ENCODE data around the gene NREP. TPM values are rescaled to one million over a fixed set of nuclear protein-coding genes. Genes with fewer than 3 reads are reported as not detected.
A peak's percentile ranks its signal among the peaks of the same experiment; 100 is the strongest.

The NREP gene
- total and polyA plus RNA-seq, 2 experiments from 2014 or later, result 1,282 to 1,415 TPM

GRCh38 chr5:111800351-111800750 is 43.4 kb upstream of the NREP start:
- no peak for TF ChIP-seq EZH2 (IDR thresholded peaks at IDR 0.05; ENCODE audit: insufficient read depth, poor library complexity, severe bottlenecking)
- TF ChIP-seq EZH2phosphoT487 (IDR thresholded peaks at IDR 0.05; ENCODE audit: insufficient read depth, low read depth), result no peak
- Histone ChIP-seq H4K20me1 (ENCODE audit: insufficient read depth) (no peaks in the 10 kb centered on the region), H3K4me1 (ENCODE audit: insufficient read depth) (0 out of 2 replicates have a peak, but pooled peaks cover 3% of the 10 kb centered on the region), H3K27me3 (replicated peaks; ENCODE audit: insufficient read depth) (no peaks in the 10 kb centered on the region), H3K4me2 (ENCODE audit: unreplicated experiment) (no peak overlapping the region), H3K27ac (no peak overlapping the region), H3K9ac (no peak overlapping the region), H3K9me2 (ENCODE audit: insufficient read depth) (0 out of 2 replicates have a peak, but pooled peaks cover 3% of the 10 kb centered on the region), H3K4me3 (no peak overlapping the region), H2AFZ (no peak overlapping the region), H3K79me2 (ENCODE audit: insufficient read depth) (no peaks in the 10 kb centered on the region), H3F3A (ENCODE audit: insufficient read depth) (no peaks in the 10 kb centered on the region), H3K36me3 (ENCODE audit: low read depth) (no peaks in the 10 kb centered on the region), H3K9me3 (ENCODE audit: low read depth) (no peaks in the 10 kb centered on the region)
- WGBS, 2 experiments (ENCODE audit: low coverage in 1 of 2, low lambda C conversion rate in 2 of 2, missing lambda C conversion rate in 2 of 2), result 78 to 81% methylated on average over 3 of the region's 3 CpGs
- no peak for DNase-seq
- in situ Hi-C loops (cut with MboI), result no loop called here

- no peak overlapping the region for H3K9ac ChIP-seq
- DNase-seq, result no peak
- peaks cover 14% of the 10 kb centered on the region; the same call in 1 of the 2 replicates for H3F3A ChIP-seq (ENCODE audit: insufficient read depth)
- H3K4me1 ChIP-seq (ENCODE audit: insufficient read depth), result peaks cover 20% of the 10 kb centered on the region
- H3K27ac ChIP-seq, result no peak overlapping the region
- TF ChIP-seq EZH2phosphoT487 (IDR thresholded peaks at IDR 0.05; ENCODE audit: insufficient read depth, low read depth) (no peak), EZH2 (IDR thresholded peaks at IDR 0.05; ENCODE audit: insufficient read depth, poor library complexity, severe bottlenecking) (no peak)
- WGBS, 2 experiments (ENCODE audit: low coverage in 1 of 2, low lambda C conversion rate in 2 of 2, missing lambda C conversion rate in 2 of 2), result 78 to 83% methylated on average over 1 of the region's 1 CpG
- no peaks in the 10 kb centered on the region for H3K79me2 ChIP-seq (ENCODE audit: insufficient read depth)
- H3K27me3 ChIP-seq (replicated peaks; ENCODE audit: insufficient read depth), result no peaks in the 10 kb centered on the region
- no peak overlapping the region for H3K4me3 ChIP-seq
- H3K9me3 ChIP-seq (ENCODE audit: low read depth), result no peaks in the 10 kb centered on the region
- H3K9me2 ChIP-seq (ENCODE audit: insufficient read depth), result no peaks in the 10 kb centered on the region
- H2AFZ ChIP-seq, result no peak overlapping the region
- no peaks in the 10 kb centered on the region for H3K36me3 ChIP-seq (ENCODE audit: low read depth)
- in situ Hi-C loops (cut with MboI), result no loop called here
- H4K20me1 ChIP-seq (ENCODE audit: insufficient read depth), result no peaks in the 10 kb centered on the region
- H3K4me2 ChIP-seq (ENCODE audit: unreplicated experiment), result no peak overlapping the region
These were observed 38.1 kb upstream of the NREP start for GRCh38 chr5:111795142-111795541.

- TF ChIP-seq EZH2 (IDR thresholded peaks at IDR 0.05; ENCODE audit: insufficient read depth, poor library complexity, severe bottlenecking) (no peak), EZH2phosphoT487 (IDR thresholded peaks at IDR 0.05; ENCODE audit: insufficient read depth, low read depth) (no peak)
- WGBS, 2 experiments (ENCODE audit: low coverage in 1 of 2, low lambda C conversion rate in 2 of 2, missing lambda C conversion rate in 2 of 2), result 4 to 8% methylated on average over 4 of the region's 4 CpGs
These were observed 35.6 kb upstream of the NREP start for GRCh38 chr5:111792471-111793058.

GRCh38 chr5:111790295-111790694 is 33.3 kb upstream of the NREP start:
- WGBS, 2 experiments (ENCODE audit: low coverage in 1 of 2, low lambda C conversion rate in 2 of 2, missing lambda C conversion rate in 2 of 2), result 94 to 96% methylated on average over 1 of the region's 1 CpG
- Histone ChIP-seq H3F3A (ENCODE audit: insufficient read depth) (peaks cover 14% of the 10 kb centered on the region; the same call in 1 of the 2 replicates), H3K9me3 (ENCODE audit: low read depth) (no peaks in the 10 kb centered on the region), H3K4me3 (no peak overlapping the region), H4K20me1 (ENCODE audit: insufficient read depth) (no peaks in the 10 kb centered on the region), H3K36me3 (ENCODE audit: low read depth) (no peaks in the 10 kb centered on the region), H3K27ac (no peak overlapping the region), H3K4me1 (ENCODE audit: insufficient read depth) (peaks cover 16% of the 10 kb centered on the region), H3K4me2 (ENCODE audit: unreplicated experiment) (no peak overlapping the region), H3K79me2 (ENCODE audit: insufficient read depth) (no peaks in the 10 kb centered on the region), H3K27me3 (replicated peaks; ENCODE audit: insufficient read depth) (no peaks in the 10 kb centered on the region), H3K9me2 (ENCODE audit: insufficient read depth) (no peaks in the 10 kb centered on the region), H2AFZ (no peak overlapping the region), H3K9ac (no peak overlapping the region)
- TF ChIP-seq EZH2phosphoT487 (IDR thresholded peaks at IDR 0.05; ENCODE audit: insufficient read depth, low read depth), result no peak
- TF ChIP-seq EZH2 (IDR thresholded peaks at IDR 0.05; ENCODE audit: insufficient read depth, poor library complexity, severe bottlenecking), result no peak
- DNase-seq, result no peak
- in situ Hi-C loops (cut with MboI), result no loop called here

More at GRCh38 chr5:111792471-111793058, 35.6 kb upstream of the NREP start:
- Histone ChIP-seq H3F3A (ENCODE audit: insufficient read depth) (peaks cover 14% of the 10 kb centered on the region; the same call in 1 of the 2 replicates), H3K9me2 (ENCODE audit: insufficient read depth) (no peaks in the 10 kb centered on the region), H3K9ac (peak overlapping the region; percentile 71), H3K36me3 (ENCODE audit: low read depth) (no peaks in the 10 kb centered on the region), H3K4me1 (ENCODE audit: insufficient read depth) (peaks cover 20% of the 10 kb centered on the region), H3K27ac (peak overlapping the region; percentile 84), H3K27me3 (replicated peaks; ENCODE audit: insufficient read depth) (no peaks in the 10 kb centered on the region), H4K20me1 (ENCODE audit: insufficient read depth) (no peaks in the 10 kb centered on the region), H2AFZ (peak overlapping the region; percentile 62), H3K9me3 (ENCODE audit: low read depth) (no peaks in the 10 kb centered on the region), H3K4me3 (peak overlapping the region; percentile 26; the same call in 1 of the 2 replicates), H3K79me2 (ENCODE audit: insufficient read depth) (no peaks in the 10 kb centered on the region), H3K4me2 (ENCODE audit: unreplicated experiment) (peak overlapping the region; percentile 63)
- in situ Hi-C loops (cut with MboI), result no loop called here
- DNase-seq, result peak; percentile 88
